ENCODE results near the gene NACA.
"Not testable (repeated sequence)": the region's sequence is repeated elsewhere in the genome, so short reads cannot be mapped to it uniquely, and the experiment has no call there.

NACA gene

DNA sequence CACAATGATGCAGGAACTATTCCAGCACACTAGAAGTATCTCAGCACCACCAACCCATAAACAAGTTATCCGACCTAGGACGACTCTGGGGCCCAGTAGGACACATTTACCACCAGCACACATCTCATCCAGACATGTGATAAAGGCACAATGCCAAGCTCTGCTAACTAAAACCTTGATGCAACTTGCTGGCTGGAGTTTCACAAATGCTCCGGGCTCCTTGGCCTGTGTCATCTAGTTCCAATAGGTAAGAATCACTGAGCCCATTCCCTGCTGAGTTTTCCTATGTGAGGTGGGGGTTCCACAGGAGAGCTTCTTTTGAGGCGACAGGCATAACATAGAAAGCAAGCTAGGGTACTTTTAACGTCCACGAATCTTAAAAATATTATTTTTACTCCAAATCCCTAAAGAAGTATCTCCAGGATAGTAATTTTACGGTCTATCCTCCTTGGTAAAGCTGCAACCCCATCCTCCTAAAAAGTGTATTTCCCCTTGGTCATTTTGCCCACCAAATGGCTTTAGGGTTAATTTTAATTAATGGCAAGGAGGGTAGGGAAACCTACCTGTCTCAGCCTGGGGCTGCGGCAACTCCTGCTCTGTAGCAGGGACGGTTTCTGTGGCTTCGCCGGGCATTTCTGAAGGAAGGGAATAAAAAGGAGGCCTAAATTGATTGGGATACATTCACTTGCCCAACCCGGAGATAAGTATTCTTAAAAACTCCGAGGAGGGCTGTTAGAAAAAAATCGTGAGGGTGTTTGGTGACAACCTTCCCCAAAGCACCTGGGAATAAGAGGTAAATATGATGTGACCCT, 1.0 kb downstream of the NACA start:
- no peak for DNase-seq

- DNase-seq = no peak
Observed at GRCh38 chr12:56723352-56723751, 1.7 kb downstream of the NACA start.

DNA sequence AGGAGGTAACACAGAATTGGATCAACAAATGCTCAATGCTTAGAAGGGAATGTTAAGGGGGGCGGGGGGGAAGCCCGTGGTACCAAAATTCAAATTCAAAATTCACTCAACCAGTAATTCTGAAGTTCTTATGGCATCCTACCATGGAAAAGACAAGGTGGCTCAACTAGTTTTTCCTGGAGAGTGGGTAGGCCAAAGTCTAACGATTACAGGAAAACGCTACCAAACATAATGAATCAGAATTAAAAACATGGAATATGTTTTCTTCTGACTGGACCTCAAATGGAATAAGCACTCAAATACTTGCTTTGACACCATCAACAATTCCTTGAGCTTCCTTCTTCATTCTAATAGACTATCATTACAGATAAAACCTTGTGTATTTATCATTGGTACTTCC, 2.3 kb downstream of the NACA start:
- DNase-seq = no peak

GRCh38 chr12:56721721-56722120, 3.4 kb downstream of the NACA start:
- no peak for DNase-seq

DNA sequence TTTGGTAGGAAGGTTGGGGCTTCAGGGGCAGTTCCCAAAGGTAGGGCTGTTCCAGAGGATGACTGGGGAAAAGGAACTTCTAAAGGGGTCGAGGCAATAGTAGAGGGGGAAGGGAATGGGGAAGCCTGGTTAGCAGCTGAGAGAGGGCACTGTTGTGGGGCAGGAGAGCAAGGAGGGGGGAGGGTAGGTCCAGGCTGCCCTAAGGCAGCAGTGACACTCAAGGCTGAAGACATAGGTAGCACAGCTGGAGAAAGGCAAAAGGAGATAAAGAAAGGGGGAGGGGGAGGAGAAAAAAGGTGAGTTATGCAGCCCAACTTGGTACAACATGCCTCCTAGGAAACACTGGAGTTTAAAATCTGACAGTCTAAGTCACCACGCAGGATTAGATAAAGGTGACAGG, 3.9 kb downstream of the NACA start:
- DNase-seq = no peak

- DNase-seq = no peak
Observed at GRCh38 chr12:56720731-56721151, 4.4 kb downstream of the NACA start.

DNA sequence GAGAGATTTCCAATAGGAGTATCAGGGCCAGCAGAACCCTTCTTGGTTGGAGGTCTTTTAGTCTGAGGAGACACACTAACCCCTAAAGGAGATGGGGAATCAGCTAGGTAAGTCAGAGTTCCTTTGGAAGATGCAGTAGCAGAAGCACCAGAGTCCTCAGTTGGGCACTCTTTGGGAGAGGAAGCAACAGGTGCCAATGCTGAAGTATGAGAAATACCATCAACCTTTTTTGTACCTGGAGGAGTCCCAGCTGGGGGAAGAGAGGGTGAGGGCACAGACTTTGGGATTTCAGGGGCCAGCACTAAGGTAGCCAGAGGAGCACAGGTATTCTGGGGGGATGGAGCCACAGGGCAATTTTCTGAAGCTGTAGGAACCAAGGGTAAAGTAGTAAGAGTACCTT, 6.0 kb downstream of the NACA start:
- DNase-seq = no peak

DNA sequence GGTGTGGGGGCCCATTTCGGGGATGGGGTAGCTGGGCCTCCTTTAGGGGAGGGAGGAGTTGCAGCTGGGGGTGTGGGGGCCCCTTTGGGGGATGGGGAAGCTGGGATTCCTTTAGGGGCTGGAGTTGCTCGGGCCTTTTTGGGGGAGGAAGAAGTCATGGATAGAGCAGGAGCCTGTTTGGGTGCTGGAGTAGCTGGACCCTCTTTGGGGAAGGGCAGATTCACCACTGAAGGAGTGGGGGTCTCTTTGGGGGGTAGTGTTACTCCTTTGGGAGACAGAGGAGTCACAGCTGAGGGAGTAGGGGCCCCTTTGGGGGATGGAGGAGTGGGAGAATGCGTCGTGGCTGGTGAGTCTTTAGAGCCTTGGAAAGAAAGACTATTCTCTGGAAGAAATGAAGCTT, 6.5 kb downstream of the NACA start:
- DNase-seq = no peak

GRCh38 chr12:56718149-56718548, 7.0 kb downstream of the NACA start:
- DNase-seq = no peak

- DNase-seq = no peak
Observed at GRCh38 chr12:56716933-56717880, 7.9 kb downstream of the NACA start.

- DNase-seq = no peak
Observed at GRCh38 chr12:56716458-56716857, 8.6 kb downstream of the NACA start.

DNA sequence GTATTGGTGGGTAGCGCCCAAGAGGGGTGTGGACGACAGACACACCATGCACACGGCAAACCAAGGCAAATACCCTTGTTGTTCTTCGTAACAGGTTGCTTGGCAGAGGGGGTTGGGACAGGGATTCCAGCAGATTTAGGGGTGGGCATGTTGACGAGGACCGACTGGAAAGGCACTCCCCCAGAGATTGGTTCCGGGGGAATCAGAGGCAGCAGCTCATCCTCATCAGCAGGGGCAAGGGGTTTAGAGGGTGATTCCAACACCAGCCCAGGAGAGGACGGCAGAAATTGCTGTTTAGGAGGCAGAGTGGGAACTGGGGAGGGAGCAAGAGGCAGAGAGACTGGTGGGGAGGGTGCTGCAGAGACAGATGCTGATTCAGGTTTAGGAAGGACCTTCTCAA, 9.3 kb downstream of the NACA start:
- no peak for DNase-seq

DNA sequence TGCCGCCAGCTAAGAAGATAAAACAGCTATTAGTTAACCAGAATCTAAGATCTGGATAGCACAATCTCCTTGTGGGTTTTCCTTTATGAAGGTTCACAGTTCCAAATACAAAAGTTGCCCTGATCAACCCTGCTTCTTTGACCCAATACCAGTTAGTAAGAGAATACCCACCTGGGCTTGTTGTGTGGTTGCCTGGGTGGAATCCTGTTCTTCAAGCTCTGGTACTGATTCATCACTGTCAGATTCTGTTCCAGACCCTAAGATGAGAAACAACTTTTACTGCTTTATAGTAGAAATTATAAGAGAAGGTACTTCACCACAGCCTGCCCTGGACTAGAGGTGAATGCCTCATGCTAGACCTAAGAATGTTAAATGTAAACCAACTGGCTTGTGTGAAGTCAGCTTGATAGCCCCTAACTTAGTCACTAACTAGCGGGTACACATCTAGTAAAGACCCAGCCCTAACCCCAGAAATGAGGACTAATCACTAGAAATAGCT, 10.6 kb downstream of the NACA start:
- no peak for DNase-seq

- DNase-seq = no peak
Observed at GRCh38 chr12:56713345-56713744, 11.8 kb downstream of the NACA start.

GRCh38 chr12:56709759-56710376, 15.2 kb downstream of the NACA start:
- DNase-seq = no peak

- not testable (repeated sequence) for DNase-seq
Observed at GRCh38 chr12:56704522-56704921, 20.6 kb downstream of the NACA start.

DNA sequence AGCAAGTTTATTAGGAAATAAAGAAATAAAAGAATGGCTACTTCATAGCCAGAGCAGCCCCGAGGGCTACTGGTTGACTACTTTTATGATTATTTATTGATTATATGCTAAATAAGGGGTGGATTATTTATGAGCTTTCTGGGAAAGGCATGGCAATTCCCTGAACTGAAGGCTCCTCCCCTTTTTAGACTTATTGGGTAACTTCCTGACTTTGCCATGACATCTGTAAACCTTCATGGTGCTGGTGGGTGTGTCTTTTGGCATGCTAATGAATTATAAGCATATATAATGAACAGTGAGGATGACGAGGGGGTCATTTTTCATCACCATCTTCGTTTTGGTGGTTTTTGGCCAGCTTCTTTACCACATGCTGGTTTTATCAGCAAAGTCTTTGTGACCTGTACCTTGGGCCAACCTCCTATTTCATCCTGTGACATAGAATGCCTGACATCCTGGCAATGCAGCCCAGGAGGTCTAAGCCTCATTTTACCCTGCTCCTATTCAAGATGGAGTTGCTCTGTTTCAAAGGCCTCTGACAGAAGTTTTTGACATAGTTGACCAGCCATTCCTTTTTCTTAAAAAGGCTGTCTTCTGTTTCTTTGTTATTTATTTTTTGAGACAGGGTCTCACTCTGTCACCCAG, 26.0 kb downstream of the NACA start:
- DNase-seq = no peak

DNA sequence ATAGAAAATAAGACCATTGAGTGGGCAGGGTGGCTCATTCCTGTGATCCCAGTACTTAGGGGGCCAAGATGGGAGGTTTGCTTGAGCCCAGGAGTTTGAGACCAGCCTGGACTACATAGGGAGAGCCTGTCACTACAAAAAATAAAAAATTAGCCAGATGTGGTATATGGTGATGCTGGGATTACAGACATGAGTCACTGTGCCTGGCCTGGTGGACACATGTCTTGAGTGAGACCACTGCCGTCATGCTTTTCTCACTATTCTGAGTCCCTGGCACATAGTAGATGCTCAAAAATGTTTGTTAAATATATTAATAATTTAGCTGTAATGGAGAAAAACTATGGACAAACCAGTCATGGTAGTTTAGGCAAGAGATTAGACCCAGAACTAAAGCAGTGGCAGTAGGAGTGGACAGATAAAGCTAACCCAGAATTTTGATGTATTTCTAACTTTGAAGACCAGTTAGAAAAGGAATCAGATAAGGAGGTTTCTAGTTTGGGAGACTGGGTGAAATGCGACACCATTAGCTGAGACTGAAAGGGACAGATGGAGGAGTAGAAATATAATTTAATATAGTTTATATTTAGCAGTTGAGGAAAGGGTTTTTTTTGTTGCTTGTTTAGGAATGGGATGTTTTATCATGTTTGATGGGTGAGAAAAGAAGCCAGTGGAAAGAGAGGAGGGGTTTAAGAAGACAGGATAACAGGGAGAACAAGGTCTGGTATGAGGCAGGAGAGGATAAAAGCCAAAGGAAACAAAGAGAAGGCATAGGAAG, 29.6 kb downstream of the NACA start:
- no peak for DNase-seq

DNA sequence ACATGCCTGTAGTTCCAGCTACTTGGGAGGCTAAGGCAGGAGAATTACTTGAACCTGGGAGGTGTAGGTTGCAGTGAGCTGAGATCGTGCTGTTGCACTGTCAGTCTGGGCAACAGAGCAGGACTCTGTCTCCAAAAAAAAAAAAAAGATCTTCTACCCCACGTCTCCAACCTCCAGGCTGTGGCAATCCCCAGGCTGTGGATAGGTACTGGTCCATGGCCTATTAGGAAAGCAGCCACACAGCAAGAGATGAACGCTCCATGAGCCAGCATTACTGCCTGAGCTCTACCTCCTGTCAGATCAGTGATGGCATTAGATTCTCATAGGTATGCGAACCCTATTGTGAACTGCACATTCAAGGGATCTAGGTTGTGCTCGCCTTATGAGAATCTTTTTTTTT, 30.9 kb downstream of the NACA start:
- no peak for DNase-seq

- no peak for DNase-seq
Observed at GRCh38 chr12:56688846-56689109, 36.3 kb downstream of the NACA start.

- peak; percentile 97 for DNase-seq
Observed at GRCh38 chr12:56688129-56688845, 36.8 kb downstream of the NACA start, which contains the start of gene PTGES3. TSS of gene PTGES3 (minus strand) at chr12:56688284. CDS start at chr12:56687999, 285 bp downstream.

All from activated CD8-positive, alpha-beta memory T cell treated with anti-CD3 and anti-CD28 coated beads, Interleukin-2, amount 50 U/mL, for 4 hours (primary cell).